SJSA1 (cell line): ENCODE data around the gene PARD3B. TPM values are rescaled to one million over a fixed set of nuclear protein-coding genes. Genes with fewer than 3 reads are reported as not detected.

Experiments used
- DNase-seq, 2 experiments: peaks; one replicate each; pipeline ENCODE4 v3.0.0-alpha.2; 2015 to 2020; ENCODE audit warnings: low spot score in 2 of 2, low read depth in 1 of 2
- H3K27ac ChIP-seq: fragments of 250-450 bp; sonication (Bioruptor Pico); 2 replicates; pipeline ENCODE4 v1.5.1; 2020; ENCODE audit warnings: mild to moderate bottlenecking, moderate library complexity
- H3K27me3 ChIP-seq: fragments of 250-450 bp; sonication (Bioruptor Pico); replicated peaks from 2 replicates; pipeline ENCODE4 v1.5.1; 2020; ENCODE audit warnings: mild to moderate bottlenecking, moderate library complexity
- H3K36me3 ChIP-seq: fragments of 250-450 bp; sonication (Bioruptor Pico); 2 replicates; pipeline ENCODE4 v1.5.1; 2020; ENCODE audit warnings: mild to moderate bottlenecking
- H3K4me1 ChIP-seq: fragments of 250-450 bp; sonication (Bioruptor Pico); replicated peaks from 2 replicates; pipeline ENCODE4 v1.6.1; 2021; ENCODE audit warnings: mild to moderate bottlenecking
- H3K4me3 ChIP-seq: fragments of 250-450 bp; sonication (Bioruptor Pico); 2 replicates; pipeline ENCODE4 v1.5.1; 2020; ENCODE audit warnings: mild to moderate bottlenecking
- H3K9me3 ChIP-seq: fragments of 250-450 bp; sonication (Bioruptor Pico); replicated peaks from 2 replicates; pipeline ENCODE4 v1.5.1; 2020; ENCODE audit warnings: mild to moderate bottlenecking
- total RNA-seq: library from RNA; depleted of rRNA; stranded (reverse); fragments of >200 nt; shearing (Covaris generic); gene quantifications from 2 replicates; pipeline ENCODE4 v1.2.3, GENCODE V29; 2014

Gene PARD3B
- total RNA-seq, 1 experiment from 2014 or later: 10.6 TPM

DNA sequence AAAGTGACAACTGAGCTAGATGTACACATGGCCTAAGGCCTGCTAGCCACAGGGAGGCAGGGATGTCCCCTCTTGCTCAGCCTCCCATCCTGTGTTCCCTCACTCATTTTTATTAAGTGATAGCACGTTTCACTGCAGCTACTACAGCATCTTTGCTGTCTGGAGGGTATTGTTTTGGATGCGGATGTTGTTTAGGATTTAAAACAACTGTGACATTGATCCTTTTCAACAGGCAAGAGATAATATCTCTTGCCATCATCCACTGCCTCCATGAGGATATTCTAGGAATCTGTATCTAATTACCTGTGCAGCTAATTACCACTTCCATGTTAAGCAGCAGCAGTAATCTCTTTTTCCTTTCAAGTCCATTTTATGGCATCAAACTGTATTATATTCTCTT is 345.4 kb downstream of the PARD3B start:
- no peaks in the 10 kb centered on the region for H3K36me3 ChIP-seq
- no peak overlapping the region for H3K27ac ChIP-seq
- peaks cover 8% of the 10 kb centered on the region; the same call in 1 of the 2 replicates for H3K4me1 ChIP-seq
- H3K27me3 ChIP-seq: no peaks in the 10 kb centered on the region
- no peak for DNase-seq
- H3K4me3 ChIP-seq: no peak overlapping the region
- H3K9me3 ChIP-seq: no peaks in the 10 kb centered on the region

DNA sequence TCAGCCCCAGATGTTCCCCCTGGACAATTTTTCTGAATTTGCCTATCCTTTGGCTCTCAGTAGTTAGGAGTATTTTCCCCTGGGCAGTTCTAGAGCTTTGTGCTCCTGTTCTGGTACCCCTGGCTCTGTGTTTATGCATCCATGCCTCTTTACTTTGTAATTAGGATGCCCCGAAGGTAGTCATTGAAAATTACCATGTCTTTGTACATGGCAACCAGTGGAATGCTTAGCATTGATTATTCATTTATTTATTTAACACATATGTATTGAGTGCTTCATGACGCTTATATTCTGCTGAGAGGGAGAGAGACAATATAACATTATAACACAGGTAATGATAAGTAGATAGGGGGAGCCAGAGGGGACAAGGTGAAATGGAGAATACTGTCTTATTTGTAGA is 346.5 kb downstream of the PARD3B start:
- no peak overlapping the region for H3K27ac ChIP-seq
- no peak overlapping the region for H3K4me3 ChIP-seq
- no peaks in the 10 kb centered on the region for H3K36me3 ChIP-seq
- H3K27me3 ChIP-seq: no peaks in the 10 kb centered on the region
- H3K4me1 ChIP-seq: peaks cover 8% of the 10 kb centered on the region; the same call in 1 of the 2 replicates
- no peaks in the 10 kb centered on the region for H3K9me3 ChIP-seq
- DNase-seq: no peak

DNA sequence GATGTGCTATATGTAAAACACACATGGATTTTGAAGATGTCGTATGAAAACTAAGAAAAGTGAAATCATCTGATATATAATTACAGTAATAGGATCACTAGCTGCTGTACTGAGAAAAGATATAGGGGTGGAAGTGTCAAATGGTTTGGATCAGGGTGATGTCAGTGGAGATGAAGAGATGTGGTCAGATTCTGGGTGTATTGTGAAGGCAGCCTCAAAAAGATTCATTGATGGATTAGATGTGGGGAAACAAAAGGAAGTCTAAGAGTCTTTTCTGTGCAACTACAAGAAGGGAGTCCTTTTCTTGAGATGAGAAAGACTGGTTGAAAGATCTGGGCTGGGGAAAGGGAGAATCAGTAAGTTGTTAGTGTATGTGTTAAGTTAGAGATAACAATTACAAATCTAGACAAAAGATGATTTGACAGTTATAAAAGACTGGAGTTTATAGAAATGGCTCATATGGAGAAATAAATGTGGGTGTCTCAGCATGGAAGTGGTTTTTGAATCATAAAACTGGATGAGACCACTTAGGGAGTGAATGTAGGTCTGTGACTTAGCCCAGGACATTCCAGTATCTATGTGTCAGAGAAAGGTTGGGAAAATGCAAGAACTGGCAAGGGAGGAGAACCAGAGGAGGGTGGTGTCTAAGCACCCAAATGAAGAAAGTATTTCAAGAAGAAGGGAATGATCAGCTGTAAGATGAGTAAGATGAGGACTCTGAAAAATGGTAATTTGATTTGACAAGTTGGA is 347.4 kb downstream of the PARD3B start:
- H3K4me1 ChIP-seq: peaks cover 8% of the 10 kb centered on the region; the same call in 1 of the 2 replicates
- H3K9me3 ChIP-seq: no peaks in the 10 kb centered on the region
- no peak for DNase-seq
- H3K4me3 ChIP-seq: no peak overlapping the region
- no peaks in the 10 kb centered on the region for H3K36me3 ChIP-seq
- H3K27me3 ChIP-seq: no peaks in the 10 kb centered on the region
- H3K27ac ChIP-seq: no peak overlapping the region

DNA sequence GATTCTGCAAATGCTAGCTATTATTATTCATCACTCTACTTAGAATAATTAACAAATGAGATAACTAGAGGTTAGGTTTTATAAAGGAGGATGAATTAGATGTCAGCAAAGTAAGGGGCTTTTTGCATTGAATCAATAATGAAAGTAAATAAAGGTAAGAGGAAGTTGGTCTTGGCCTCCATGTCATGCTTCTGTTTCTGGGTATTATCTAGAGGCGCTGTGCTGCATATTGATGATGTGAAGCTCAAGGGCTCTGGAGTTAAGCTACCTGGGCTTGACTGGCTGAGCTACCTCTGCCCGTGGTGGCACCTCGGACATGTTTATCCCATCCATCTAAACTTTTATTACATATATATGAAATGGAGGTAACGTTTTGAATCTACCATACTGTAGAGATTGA is 350.9 kb downstream of the PARD3B start:
- Histone ChIP-seq H3K27me3 (no peaks in the 10 kb centered on the region), H3K36me3 (no peaks in the 10 kb centered on the region), H3K4me3 (no peak overlapping the region), H3K9me3 (no peaks in the 10 kb centered on the region), H3K4me1 (peaks cover 8% of the 10 kb centered on the region; the same call in 1 of the 2 replicates), H3K27ac (no peak overlapping the region)
- no peak for DNase-seq

DNA sequence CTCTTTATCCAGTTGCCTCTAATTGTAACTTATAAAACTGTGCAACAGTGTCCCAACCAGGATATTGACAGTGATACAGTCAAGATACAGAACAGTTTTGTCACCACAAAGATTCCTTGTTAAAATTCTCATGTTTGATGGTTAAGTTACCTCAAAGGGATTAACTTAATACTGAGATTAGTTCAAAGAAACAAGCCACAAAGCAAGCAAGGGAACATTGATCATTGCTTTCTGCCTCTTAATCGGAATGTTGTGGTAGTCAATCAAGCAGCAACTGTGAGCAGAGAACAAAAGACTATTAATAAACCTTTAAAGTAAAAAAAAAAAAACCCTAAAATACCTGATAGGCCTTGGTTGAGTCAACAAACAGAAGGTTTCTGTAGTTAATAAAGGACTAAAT is 352.3 kb downstream of the PARD3B start:
- peaks cover 6% of the 10 kb centered on the region; the same call in 1 of the 2 replicates for H3K4me1 ChIP-seq
- no peak overlapping the region for H3K27ac ChIP-seq
- DNase-seq: no peak
- H3K27me3 ChIP-seq: no peaks in the 10 kb centered on the region
- H3K9me3 ChIP-seq: no peaks in the 10 kb centered on the region
- H3K4me3 ChIP-seq: no peak overlapping the region
- no peaks in the 10 kb centered on the region for H3K36me3 ChIP-seq

DNA sequence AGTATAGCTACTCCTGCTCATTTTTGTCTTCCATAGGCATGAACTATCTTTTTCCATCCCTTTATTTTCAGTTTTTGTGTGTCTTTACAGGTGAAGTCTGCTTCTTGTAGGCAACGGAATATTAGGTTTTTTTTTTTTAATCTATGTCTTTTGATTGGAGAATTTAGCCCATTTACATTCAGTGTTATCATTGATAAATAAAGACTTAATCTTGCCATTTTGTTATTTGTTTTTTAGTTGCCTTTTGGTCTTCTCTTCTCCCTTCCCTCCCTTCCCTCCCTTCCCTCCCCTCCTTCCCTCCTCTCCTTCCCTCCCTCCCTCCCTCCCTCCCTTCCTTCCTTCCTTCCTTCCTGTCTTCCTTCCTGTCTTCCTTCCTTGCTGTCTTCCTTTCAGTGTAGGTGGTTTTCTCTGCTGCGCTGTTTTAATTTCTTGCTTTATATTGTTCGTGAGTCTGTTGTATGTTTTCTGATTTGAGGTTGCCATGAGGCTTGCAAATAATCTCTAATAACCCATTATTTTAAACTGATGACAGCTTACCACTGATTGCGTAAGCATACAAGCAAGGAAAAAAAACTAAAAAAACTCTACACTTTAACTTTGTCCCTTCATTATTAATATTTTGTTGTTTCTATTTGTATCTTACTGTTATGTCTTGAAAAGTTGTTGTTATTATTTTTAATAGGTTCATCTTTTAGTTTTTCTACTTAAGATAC is 353.8 kb downstream of the PARD3B start:
- no peak for DNase-seq
- Histone ChIP-seq H3K4me1 (no peaks in the 10 kb centered on the region), H3K36me3 (no peaks in the 10 kb centered on the region), H3K4me3 (no peak overlapping the region), H3K27me3 (no peaks in the 10 kb centered on the region), H3K27ac (no peak overlapping the region), H3K9me3 (no peaks in the 10 kb centered on the region)

DNA sequence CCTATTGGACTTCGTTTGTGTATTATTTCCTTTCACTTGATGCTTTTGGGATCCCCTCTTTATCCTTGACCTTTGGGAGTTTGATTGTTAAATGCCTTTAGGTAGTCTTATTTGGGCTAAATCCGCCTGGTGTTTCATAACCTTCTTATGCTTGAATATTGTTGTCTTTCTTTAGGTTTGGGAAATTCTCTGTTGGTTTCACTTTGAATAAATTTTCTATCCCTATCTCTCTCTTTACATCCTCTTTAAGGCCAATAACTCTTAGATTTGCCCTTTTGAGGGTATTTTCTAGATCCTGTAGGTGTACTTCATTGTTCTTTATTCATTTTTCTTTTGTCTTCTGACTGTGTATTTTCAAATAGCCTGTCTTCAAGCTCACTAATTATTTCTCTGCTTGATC is 354.7 kb downstream of the PARD3B start:
- no peaks in the 10 kb centered on the region for H3K4me1 ChIP-seq
- H3K27ac ChIP-seq: no peak overlapping the region
- no peaks in the 10 kb centered on the region for H3K36me3 ChIP-seq
- H3K4me3 ChIP-seq: no peak overlapping the region
- no peaks in the 10 kb centered on the region for H3K27me3 ChIP-seq
- DNase-seq: no peak
- no peaks in the 10 kb centered on the region for H3K9me3 ChIP-seq

DNA sequence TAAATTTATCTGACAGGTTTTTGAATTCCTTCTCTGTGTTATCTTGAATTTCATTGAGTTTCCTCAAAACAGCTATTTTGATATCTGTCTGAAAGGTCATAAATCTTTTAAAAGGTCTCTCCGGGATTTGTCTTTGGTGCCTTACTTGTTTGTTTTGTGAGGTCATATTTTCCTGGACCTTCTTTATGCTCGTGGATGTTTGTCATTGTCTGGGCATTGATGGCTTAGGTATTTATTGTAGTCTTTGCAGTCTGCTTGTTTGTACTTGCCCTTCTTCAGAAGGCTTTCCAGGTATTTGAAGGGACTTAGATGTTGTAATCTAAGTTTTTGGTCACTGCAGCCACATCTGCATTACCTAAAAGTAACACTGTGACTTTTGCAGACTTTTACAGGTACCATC is 355.2 kb downstream of the PARD3B start:
- Histone ChIP-seq H3K27me3 (no peaks in the 10 kb centered on the region), H3K9me3 (no peaks in the 10 kb centered on the region), H3K27ac (no peak overlapping the region), H3K4me3 (no peak overlapping the region), H3K4me1 (peaks cover 1% of the 10 kb centered on the region), H3K36me3 (no peaks in the 10 kb centered on the region)
- DNase-seq: no peak

DNA sequence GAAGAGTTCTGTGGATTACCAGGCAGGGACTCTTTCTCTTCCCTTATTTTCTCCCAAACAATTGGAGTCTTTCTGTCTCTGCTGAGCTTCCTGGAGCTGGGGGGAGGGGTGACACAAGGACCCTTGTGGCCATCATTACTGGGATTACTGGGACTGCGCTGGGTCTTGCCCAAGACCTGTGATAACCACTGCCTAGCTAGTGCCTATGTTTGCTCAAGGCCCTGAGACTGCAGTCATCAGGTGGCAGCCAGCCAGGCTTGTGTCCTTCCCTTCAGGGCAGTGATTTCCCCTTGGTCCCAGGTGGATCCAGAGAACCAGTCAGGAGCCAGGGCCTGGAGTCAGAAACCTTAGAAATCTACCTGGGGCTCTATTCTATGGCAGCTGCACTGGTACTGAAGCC is 355.6 kb downstream of the PARD3B start:
- no peak overlapping the region for H3K27ac ChIP-seq
- no peaks in the 10 kb centered on the region for H3K36me3 ChIP-seq
- no peaks in the 10 kb centered on the region for H3K9me3 ChIP-seq
- H3K4me1 ChIP-seq: peaks cover 6% of the 10 kb centered on the region
- no peak overlapping the region for H3K4me3 ChIP-seq
- no peak for DNase-seq
- no peaks in the 10 kb centered on the region for H3K27me3 ChIP-seq

DNA sequence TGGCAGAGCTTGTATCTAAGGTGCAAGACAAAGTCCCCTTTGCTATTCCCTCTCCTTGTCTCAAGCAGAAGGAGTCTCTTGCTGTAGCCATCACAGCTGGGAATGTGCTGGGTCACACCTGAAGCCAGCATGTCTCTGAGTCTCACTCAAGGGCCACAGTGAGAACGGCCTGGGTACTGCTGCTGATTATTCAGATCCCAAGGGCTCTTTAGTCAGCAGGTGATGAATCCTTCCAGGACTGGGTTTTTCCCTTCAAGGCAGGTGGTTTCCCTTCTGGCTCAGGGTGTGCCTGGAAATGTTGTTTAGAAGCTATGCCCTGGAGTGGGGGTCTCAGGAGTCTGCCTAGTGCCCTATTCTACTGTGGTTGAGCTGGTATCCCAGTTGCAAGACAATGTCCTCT is 356.3 kb downstream of the PARD3B start:
- Histone ChIP-seq H3K27me3 (no peaks in the 10 kb centered on the region), H3K4me3 (no peak overlapping the region), H3K36me3 (no peaks in the 10 kb centered on the region), H3K27ac (no peak overlapping the region), H3K9me3 (no peaks in the 10 kb centered on the region), H3K4me1 (peaks cover 9% of the 10 kb centered on the region)
- DNase-seq: no peak

DNA sequence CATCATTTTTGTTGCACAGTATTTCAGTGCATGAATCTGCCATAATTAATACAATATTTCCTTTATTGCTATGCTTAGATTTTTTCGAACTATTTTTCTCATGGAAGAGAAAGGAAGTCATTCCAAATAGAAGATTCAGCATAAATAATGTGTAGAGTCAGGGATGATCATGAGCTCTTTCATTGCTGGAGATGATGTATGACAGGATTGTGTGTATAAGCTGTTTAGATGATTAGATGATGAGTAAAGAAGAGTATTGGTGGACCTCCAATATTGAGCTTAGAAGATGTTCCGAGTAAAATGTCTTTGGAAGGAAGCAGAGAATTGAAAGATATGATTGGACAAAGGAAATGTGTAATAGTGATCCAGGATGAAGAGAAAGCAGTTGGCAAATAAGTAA is 364.5 kb downstream of the PARD3B start:
- no peak for DNase-seq
- H3K4me1 ChIP-seq: peaks cover 9% of the 10 kb centered on the region
- no peaks in the 10 kb centered on the region for H3K9me3 ChIP-seq
- H3K27ac ChIP-seq: no peak overlapping the region
- H3K36me3 ChIP-seq: no peaks in the 10 kb centered on the region
- no peaks in the 10 kb centered on the region for H3K27me3 ChIP-seq
- no peak overlapping the region for H3K4me3 ChIP-seq

DNA sequence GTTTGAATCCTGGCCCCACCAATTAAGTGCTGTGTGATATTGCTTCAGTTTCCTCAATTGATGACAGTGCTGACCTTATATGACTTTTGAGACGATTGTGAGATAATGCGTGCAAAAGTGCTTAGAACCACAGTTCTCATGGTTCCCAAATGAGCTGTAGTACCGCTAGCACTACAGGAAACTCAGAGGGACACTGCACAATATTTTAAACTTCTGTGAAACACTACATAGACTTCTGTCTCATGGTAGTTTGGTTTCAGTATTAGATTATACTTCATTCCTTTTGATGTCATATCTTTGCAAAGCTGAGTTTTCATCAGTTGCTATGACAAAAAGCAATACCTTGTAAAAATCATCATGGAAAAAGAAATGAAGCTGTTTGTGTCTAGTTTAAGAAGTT is 368.0 kb downstream of the PARD3B start:
- Histone ChIP-seq H3K4me1 (no peaks in the 10 kb centered on the region), H3K27ac (no peak overlapping the region), H3K27me3 (no peaks in the 10 kb centered on the region), H3K36me3 (no peaks in the 10 kb centered on the region), H3K9me3 (no peaks in the 10 kb centered on the region), H3K4me3 (no peak overlapping the region)
- no peak for DNase-seq

DNA sequence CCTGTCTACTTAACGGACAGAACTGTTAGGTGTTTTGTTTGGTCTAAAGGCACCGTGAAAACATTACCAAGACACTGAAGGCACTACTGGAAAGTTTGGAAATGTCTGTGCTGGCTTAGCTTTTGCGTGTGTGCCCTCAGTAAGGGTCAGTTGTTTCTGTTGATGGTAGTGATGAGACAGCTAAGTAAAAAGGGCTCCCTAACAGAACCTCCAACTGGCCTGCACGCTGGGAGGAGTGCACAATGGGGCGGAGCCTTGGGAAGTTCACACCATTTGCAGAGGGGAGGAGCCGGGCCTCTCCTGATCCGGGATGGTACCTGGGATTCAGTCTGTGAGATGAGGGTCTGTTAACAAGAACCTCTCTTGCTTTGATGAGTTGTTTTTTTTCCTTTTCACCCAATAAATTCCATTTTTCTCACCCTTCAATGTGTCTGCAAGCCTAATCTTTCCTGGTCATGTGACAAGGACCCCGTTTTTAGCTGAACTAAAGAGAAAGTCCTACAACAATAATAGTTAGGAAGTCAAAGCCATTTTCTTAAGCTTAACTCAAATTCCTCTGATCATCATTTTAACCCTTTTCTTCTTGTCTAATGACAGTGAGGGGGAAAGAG is 368.7 kb downstream of the PARD3B start:
- Histone ChIP-seq H3K36me3 (no peaks in the 10 kb centered on the region), H3K4me3 (no peak overlapping the region), H3K27me3 (no peaks in the 10 kb centered on the region), H3K9me3 (no peaks in the 10 kb centered on the region), H3K4me1 (no peaks in the 10 kb centered on the region), H3K27ac (no peak overlapping the region)
- DNase-seq: no peak

DNA sequence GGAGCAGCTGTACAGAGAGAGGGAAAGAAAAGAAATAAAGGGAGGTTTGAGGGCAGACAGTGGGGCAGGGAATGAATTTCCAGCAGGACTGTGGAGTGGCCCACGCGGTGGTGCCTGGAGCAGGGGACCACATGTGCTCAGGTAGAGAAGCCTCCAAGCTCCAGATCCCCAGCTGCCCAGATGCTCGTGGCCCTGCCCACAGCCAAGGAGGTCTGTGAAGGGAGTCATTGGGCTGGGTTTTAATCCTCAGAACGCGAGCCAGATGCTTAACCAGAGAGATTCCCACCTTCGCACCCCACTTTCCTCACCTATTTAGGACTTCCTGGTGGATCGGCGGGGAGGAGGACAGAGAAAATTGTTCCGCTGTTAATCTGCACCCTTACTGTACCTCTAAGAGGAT is 369.4 kb downstream of the PARD3B start:
- Histone ChIP-seq H3K4me3 (no peak overlapping the region), H3K36me3 (no peaks in the 10 kb centered on the region), H3K27me3 (no peaks in the 10 kb centered on the region), H3K4me1 (no peaks in the 10 kb centered on the region), H3K9me3 (no peaks in the 10 kb centered on the region), H3K27ac (no peak overlapping the region)
- DNase-seq: no peak
